Stimulated activated CD8-positive, alpha-beta memory T cell treated with anti-CD3 and anti-CD28 coated beads, Interleukin-4, amount 100 ng/mL, for 1 hour (primary cell): ENCODE data around the gene MRPL23.

Source experiments
- DNase-seq, 2 donors: peaks; one replicate each; pipeline ENCODE4 v3.0.0-alpha.2; 2020; ENCODE audit warnings: low read depth in 2 of 2, low spot score in 1 of 2

Gene MRPL23

GRCh38 chr11:1988667-1989317 lies 41.7 kb downstream of the MRPL23 start:
- no peak for DNase-seq

- no peak for DNase-seq
Observed at GRCh38 chr11:1989953-1990352, 42.8 kb downstream of the MRPL23 start.

GRCh38 chr11:1990872-1991578 lies 43.9 kb downstream of the MRPL23 start:
- DNase-seq, result no peak

- no peak for DNase-seq
Observed at GRCh38 chr11:1992111-1992510, 45.0 kb downstream of the MRPL23 start.

GRCh38 chr11:1994121-1994520 lies 47.0 kb downstream of the MRPL23 start:
- no peak for DNase-seq

GRCh38 chr11:1997755-1998154 lies 50.6 kb downstream of the MRPL23 start, which contains the start of gene H19:
Gene H19, minus strand, starts transcription at chr11:1997842.
- DNase-seq, result no peak

- no peak for DNase-seq
Observed at GRCh38 chr11:1998290-1998689, 51.2 kb downstream of the MRPL23 start.

GRCh38 chr11:1998861-1999260 lies 51.7 kb downstream of the MRPL23 start:
- DNase-seq, result no peak

GRCh38 chr11:2002042-2002776 lies 55.1 kb downstream of the MRPL23 start:
- no peak for DNase-seq

- no peak for DNase-seq
Observed at GRCh38 chr11:2002807-2003206, 55.7 kb downstream of the MRPL23 start.

- no peak for DNase-seq
Observed at GRCh38 chr11:2004466-2004865, 57.3 kb downstream of the MRPL23 start.
